Neural cell (in vitro differentiated cells): ENCODE data around the gene NFASC.

Experiments
- CTCF ChIP-seq: fragments of 450-650 bp; IDR thresholded peaks from 2 replicates; pipeline ENCODE4 v1.5.1; 2014; ENCODE audit warnings: antibody characterized with exemption, mild to moderate bottlenecking, moderate library complexity; ENCODE audit not compliant: poor library complexity, severe bottlenecking
- EP300 ChIP-seq: fragments of 450-650 bp; conservative IDR thresholded peaks from 2 replicates; pipeline ENCODE4 v1.6.1; 2014; ENCODE audit warnings: antibody characterized with exemption, mild to moderate bottlenecking, moderate library complexity; ENCODE audit not compliant: poor library complexity, severe bottlenecking
- EZH2 ChIP-seq: fragments of 200-600, 300-800 bp; shearing (Covaris generic), sonication (generic); IDR thresholded peaks from 2 replicates; pipeline ENCODE4 v1.6.1; 2014; ENCODE audit warnings: antibody characterized with exemption, low read length, borderline replicate concordance, mild to moderate bottlenecking; ENCODE audit not compliant: insufficient read depth, poor library complexity, severe bottlenecking
- POLR2AphosphoS5 ChIP-seq: IDR thresholded peaks from 2 replicates; pipeline ENCODE4 v1.6.1; 2012
- TAF1 ChIP-seq: IDR thresholded peaks from 2 replicates; pipeline ENCODE4 v1.6.1; 2012; ENCODE audit warnings: low read depth

GRCh38 chr1:205068001-205068400 lies 197.3 kb downstream of the NFASC start:
- no peak for TF ChIP-seq EZH2
- TF ChIP-seq CTCF: no peak
- TF ChIP-seq POLR2AphosphoS5: no peak
- no peak for TF ChIP-seq EP300
- TF ChIP-seq TAF1: no peak
